HFF-Myc (cell line): ENCODE measurements around the gene LONP2.

Source experiments
- DNase-seq: peaks from one replicate; pipeline ENCODE4 v3.0.0-alpha.2; 2011; ENCODE audit warnings: low read depth; ENCODE audit errors: extremely low read depth
- H3K4me3 ChIP-seq: replicated peaks from 2 replicates; pipeline ENCODE4 v1.5.1; 2011; ENCODE audit warnings: low read depth, mild to moderate bottlenecking, control low read depth, low read length
- TF ChIP-seq, protein P1 (sequence below): IDR thresholded peaks from 2 replicates; pipeline ENCODE4 v1.5.1; 2012; ENCODE audit warnings: mild to moderate bottlenecking, low read depth, low read length, control low read depth; ENCODE audit errors: missing control alignments

Gene LONP2

DNA sequence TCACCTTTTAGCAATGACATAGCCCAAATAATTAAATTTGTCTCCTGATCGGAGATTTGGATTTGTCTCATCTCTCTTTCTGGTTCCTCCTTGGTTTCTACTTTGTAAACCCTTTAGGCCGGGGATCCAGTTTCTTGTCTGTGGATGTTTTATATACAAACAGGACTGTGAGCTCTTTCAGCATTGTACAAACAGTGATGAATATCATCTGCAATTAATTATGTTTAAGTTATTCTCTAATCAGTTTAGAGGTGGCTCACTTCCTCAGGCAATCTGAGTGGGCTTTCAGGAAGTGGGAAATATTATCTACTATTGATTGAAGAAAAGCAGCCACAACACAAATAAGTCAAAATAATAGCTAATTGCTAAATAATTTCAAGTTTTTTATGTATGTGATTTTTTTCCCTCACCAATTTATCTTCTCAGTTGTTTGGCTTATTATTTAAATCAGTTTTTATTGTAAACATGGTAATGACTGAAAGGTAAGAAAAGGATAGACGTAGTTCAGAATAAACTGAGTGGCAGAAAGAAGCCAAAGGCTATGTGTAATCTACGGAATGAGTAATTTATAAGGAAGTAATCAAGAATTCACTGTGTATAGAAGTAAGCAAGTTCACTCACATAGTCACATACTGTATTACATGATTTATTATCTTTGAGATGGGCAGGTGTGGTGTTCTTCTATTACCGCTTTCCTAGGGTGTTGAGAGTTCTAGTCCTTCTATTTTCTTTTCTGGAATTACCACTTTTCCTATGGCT is 6.6 kb downstream of the LONP2 start:
- no peak overlapping the region for H3K4me3 ChIP-seq
- TF ChIP-seq, protein P1, sequence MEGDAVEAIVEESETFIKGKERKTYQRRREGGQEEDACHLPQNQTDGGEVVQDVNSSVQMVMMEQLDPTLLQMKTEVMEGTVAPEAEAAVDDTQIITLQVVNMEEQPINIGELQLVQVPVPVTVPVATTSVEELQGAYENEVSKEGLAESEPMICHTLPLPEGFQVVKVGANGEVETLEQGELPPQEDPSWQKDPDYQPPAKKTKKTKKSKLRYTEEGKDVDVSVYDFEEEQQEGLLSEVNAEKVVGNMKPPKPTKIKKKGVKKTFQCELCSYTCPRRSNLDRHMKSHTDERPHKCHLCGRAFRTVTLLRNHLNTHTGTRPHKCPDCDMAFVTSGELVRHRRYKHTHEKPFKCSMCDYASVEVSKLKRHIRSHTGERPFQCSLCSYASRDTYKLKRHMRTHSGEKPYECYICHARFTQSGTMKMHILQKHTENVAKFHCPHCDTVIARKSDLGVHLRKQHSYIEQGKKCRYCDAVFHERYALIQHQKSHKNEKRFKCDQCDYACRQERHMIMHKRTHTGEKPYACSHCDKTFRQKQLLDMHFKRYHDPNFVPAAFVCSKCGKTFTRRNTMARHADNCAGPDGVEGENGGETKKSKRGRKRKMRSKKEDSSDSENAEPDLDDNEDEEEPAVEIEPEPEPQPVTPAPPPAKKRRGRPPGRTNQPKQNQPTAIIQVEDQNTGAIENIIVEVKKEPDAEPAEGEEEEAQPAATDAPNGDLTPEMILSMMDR: no peak
- no peak for DNase-seq

DNA sequence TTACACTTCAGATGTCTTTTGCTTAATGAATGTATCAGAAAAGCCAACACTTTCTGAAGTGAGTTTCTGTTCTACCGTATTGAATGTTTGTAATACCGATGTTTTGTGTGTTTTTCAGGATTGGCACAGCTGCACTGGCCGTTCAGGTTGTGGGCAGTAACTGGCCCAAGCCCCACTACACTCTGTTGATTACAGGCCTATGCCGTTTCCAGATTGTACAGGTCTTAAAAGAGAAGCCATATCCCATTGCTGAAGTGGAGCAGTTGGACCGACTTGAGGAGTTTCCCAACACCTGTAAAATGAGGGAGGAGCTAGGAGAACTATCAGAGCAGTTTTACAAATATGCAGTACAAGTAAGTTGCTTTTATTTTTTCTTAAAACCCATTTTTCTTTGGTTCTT is 7.9 kb downstream of the LONP2 start:
- TF ChIP-seq, protein P1: no peak
- H3K4me3 ChIP-seq: no peak overlapping the region
- no peak for DNase-seq

DNA sequence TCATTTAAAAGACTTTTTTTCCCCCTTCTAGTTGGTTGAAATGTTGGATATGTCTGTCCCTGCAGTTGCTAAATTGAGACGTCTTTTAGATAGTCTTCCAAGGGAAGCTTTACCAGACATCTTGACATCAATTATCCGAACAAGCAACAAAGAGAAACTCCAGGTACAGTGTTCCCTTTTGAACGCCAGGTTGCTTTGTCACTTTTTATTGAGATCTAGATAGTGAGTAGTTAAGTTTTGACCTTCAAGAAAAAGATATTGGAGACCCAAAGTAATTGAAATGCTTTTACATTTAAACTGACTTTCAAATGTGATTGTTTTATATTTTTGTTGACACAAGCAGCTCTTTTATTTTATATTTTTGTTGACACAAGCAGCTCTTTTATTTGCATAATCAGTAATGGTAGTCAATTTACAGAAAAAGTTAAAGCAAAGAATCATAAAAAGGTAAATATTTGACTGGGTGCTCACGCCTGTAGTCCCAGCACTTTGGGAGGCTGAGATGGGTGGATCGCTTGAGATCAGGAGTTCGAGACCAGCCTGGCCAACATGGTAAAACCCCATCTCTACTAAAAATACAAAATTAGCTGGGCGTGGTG is 12.6 kb downstream of the LONP2 start:
- no peak overlapping the region for H3K4me3 ChIP-seq
- DNase-seq: no peak
- TF ChIP-seq, protein P1: no peak

DNA sequence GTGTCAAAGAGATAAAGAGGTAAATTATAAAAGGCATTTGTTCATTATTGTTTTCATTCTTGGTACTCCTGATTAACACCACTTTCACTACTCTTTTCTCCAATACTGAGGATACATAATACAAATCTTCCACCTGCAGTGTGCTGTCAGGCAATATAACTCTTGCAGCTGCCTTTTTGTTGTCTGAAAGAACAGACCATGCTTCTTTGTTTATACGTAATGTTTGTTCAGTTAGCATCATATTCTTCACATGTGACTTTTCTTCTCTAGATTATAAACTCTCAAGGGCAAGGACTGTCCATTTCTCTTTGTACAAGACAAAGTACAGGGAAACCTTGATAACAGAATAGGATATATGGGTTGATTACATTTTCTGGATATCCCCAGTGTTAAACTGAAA is 17.5 kb downstream of the LONP2 start:
- DNase-seq: no peak
- H3K4me3 ChIP-seq: no peak overlapping the region
- TF ChIP-seq, protein P1: no peak

DNA sequence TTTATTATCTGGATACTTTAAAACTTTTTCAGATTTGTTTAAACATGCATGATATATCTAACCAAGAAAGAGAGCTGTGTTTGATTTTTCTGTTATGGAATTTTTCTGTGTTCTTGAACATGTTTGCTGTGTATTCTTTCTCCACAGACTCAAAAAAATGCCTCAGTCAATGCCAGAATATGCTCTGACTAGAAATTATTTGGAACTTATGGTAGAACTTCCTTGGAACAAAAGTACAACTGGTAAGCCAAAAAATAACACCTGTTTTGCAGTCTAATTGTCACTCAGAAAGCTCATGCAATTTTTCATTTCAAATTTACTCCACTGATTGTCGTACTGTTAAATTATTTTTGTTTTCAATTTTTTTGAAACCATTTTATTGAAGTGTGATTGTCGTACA is 18.5 kb downstream of the LONP2 start:
- no peak for DNase-seq
- TF ChIP-seq, protein P1: no peak
- no peak overlapping the region for H3K4me3 ChIP-seq

DNA sequence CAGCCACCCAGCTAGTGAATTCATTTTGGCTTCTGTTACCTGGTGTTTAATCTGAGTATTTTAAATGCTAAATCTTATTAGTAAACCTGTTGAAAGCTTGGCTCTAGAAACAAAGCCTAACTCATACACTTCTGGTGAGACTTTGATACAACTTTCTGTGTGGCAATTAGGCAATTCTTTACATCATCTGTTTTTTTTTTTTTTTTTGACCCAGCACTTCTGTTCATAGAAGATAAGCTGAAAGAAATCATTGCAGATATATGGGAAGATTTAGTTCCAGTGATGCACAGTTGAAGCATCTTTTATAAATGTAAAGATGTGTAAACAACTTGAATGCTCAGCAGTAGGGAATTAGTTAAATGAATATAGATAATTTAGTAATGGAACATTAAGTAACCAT is 24.9 kb downstream of the LONP2 start:
- DNase-seq: no peak
- TF ChIP-seq, protein P1: no peak
- no peak overlapping the region for H3K4me3 ChIP-seq

DNA sequence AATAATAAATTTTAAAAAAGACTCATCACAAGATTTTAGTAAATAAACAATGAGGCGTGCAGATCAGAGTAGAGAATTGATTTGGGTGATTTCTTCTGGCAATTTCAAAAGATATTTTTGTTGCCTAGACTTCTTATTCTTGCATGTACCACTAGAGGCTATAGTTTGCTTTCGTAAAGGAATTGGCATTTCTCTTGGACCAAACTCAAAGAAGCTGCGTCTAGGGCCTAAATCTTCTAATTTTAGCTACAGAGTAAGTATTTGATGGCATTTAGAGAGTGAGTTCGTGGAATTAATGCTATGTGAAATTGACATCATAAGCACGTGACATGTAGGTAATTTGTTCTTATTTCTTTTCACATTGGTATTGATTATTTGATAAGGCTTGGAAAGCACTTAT is 27.6 kb downstream of the LONP2 start:
- TF ChIP-seq, protein P1: no peak
- H3K4me3 ChIP-seq: no peak overlapping the region
- no peak for DNase-seq
